Endothelial cell of umbilical vein (primary cell): ENCODE results near the gene MARF1. TPM values are rescaled to one million over a fixed set of nuclear protein-coding genes. Genes with fewer than 3 reads are reported as not detected.

Experiments
- BruUV-seq: library from RNA; stranded (reverse); fragments of 400-500 nt; replicated peaks from 2 replicates; lab custom pipeline; 2021; lab: Mats Ljungman, UMichigan
- CTCF ChIA-PET: fragments of 300-600, 350-600 bp; sonication (Branson Sonifier 250); formaldehyde crosslinking; loops from one replicate; lab custom pipeline; 2021; ENCODE audit warnings: antibody characterized with exemption, inconsistent platforms; lab: Charles Lee
- POLR2A ChIA-PET: fragments of 300-600, 350-600 bp; sonication (Branson Sonifier 250); formaldehyde crosslinking; loops from one replicate; lab custom pipeline; 2021; ENCODE audit warnings: antibody characterized with exemption, inconsistent platforms; lab: Charles Lee
- DNase-seq: peaks from one replicate; pipeline ENCODE4 v3.0.0-alpha.2; 2011; ENCODE audit warnings: low read depth, low spot score
- FAIRE-seq: peaks from 2 replicates; lab custom pipeline; 2011; peaks lifted over from hg19 to GRCh38; lab: Jason Lieb, UNC
- H2AFZ ChIP-seq: 2 replicates; pipeline ENCODE4 v1.6.0; 2012; ENCODE audit warnings: low read depth, low read length, control low read depth, inconsistent platforms
- H3K27ac ChIP-seq: 2 replicates; pipeline ENCODE4 v1.5.1; 2011; ENCODE audit warnings: low read depth, mild to moderate bottlenecking, control low read depth, low read length, moderate library complexity; ENCODE audit not compliant: insufficient read depth
- H3K27me3 ChIP-seq, 2 experiments: 2 replicates each; pipeline versions ENCODE4 v1.6.0 to v1.6.1; 2011; ENCODE audit warnings: low read length in 2 of 2, mixed read lengths in 1 of 2; ENCODE audit not compliant: control insufficient read depth in 2 of 2, insufficient read depth in 2 of 2
- H3K36me3 ChIP-seq, 2 experiments: 2 replicates in 1 of 2; 3 replicates in 1 of 2; pipeline ENCODE4 v1.5.1; 2011; ENCODE audit warnings: low read length in 2 of 2, mild to moderate bottlenecking in 1 of 2, moderate library complexity in 1 of 2; ENCODE audit not compliant: control insufficient read depth in 2 of 2, insufficient read depth in 2 of 2; ENCODE audit errors: extremely low read depth in 1 of 2
- H3K4me1 ChIP-seq: 3 replicates; pipeline ENCODE4 v1.5.1; 2011; ENCODE audit warnings: mild to moderate bottlenecking, low read length; ENCODE audit not compliant: control insufficient read depth, insufficient read depth; ENCODE audit errors: extremely low read depth
- H3K4me2 ChIP-seq: 2 replicates; pipeline ENCODE4 v1.6.1; 2011; ENCODE audit warnings: low read length, control low read depth, mixed read lengths; ENCODE audit not compliant: insufficient read depth
- H3K4me3 ChIP-seq, 3 experiments: fragments of 200-600 bp in 1 of 3; sonication (generic), shearing (Covaris generic) in 1 of 3; replicated peaks in 1 of 3; 2 replicates each; pipeline ENCODE4 v1.5.1; 2011 to 2016; ENCODE audit warnings: control low read depth in 3 of 3, low read length in 3 of 3, mild to moderate bottlenecking in 2 of 3, inconsistent platforms in 1 of 3, low read depth in 1 of 3, moderate library complexity in 1 of 3; ENCODE audit not compliant: insufficient read depth in 1 of 3
- H3K79me2 ChIP-seq: 2 replicates; pipeline ENCODE4 v1.6.0; 2012; ENCODE audit warnings: low read length, inconsistent platforms; ENCODE audit not compliant: control insufficient read depth, insufficient read depth
- H3K9ac ChIP-seq: replicated peaks from 2 replicates; pipeline ENCODE3; 2011; ENCODE audit warnings: low read length, control low read depth; ENCODE audit not compliant: insufficient read depth; ENCODE audit errors: extremely low read depth
- H3K9me1 ChIP-seq: replicated peaks from 3 replicates; pipeline ENCODE4 v1.6.0; 2011; ENCODE audit warnings: mild to moderate bottlenecking, low read length; ENCODE audit not compliant: control insufficient read depth, insufficient read depth; ENCODE audit errors: extremely low read depth
- H3K9me3 ChIP-seq: replicated peaks from 2 replicates; pipeline ENCODE4 v1.5.1; 2012; ENCODE audit warnings: low read length, inconsistent platforms; ENCODE audit not compliant: control insufficient read depth, insufficient read depth
- H4K20me1 ChIP-seq: replicated peaks from 2 replicates; pipeline ENCODE3; 2011; ENCODE audit warnings: mild to moderate bottlenecking, low read length; ENCODE audit not compliant: control insufficient read depth, insufficient read depth; ENCODE audit errors: extremely low read depth
- CTCF ChIP-seq, 2 donors: IDR thresholded peaks; 1 replicate in 1 of 2; 2 replicates in 1 of 2; pipeline ENCODE4 v1.5.1; 2011; ENCODE audit warnings: low read length in 2 of 2, mild to moderate bottlenecking in 2 of 2, moderate library complexity in 2 of 2, control low read depth in 1 of 2, inconsistent platforms in 1 of 2, low read depth in 1 of 2; ENCODE audit not compliant: insufficient read depth in 1 of 2; ENCODE audit errors: extremely low read depth in 1 of 2
- EZH2 ChIP-seq: IDR thresholded peaks from 2 replicates; pipeline ENCODE4 v1.6.1; 2012; ENCODE audit warnings: borderline replicate concordance, low read depth, mild to moderate bottlenecking, moderate library complexity, low read length, inconsistent platforms; ENCODE audit not compliant: severe bottlenecking
- FOS ChIP-seq: IDR thresholded peaks from 2 replicates; pipeline ENCODE4 v1.6.1; 2011; ENCODE audit warnings: mild to moderate bottlenecking, low read length, moderate library complexity, borderline replicate concordance; ENCODE audit not compliant: insufficient read depth
- GATA2 ChIP-seq: IDR thresholded peaks from 2 replicates; pipeline ENCODE4 v1.7.0; 2011; ENCODE audit warnings: low read depth, mild to moderate bottlenecking, moderate library complexity, mixed read lengths, low read length; ENCODE audit not compliant: insufficient read length, insufficient read depth
- JUN ChIP-seq: IDR thresholded peaks from 2 replicates; pipeline ENCODE4 v1.6.1; 2011; ENCODE audit warnings: borderline replicate concordance, low read depth; ENCODE audit not compliant: insufficient read length, insufficient read depth
- MAX ChIP-seq: IDR thresholded peaks from 2 replicates; pipeline ENCODE4 v1.6.1; 2011; ENCODE audit not compliant: insufficient read depth, insufficient read length
- MYC ChIP-seq: IDR thresholded peaks from one replicate; pipeline ENCODE4 v1.6.1; 2011; ENCODE audit warnings: mild to moderate bottlenecking, low read depth, low read length
- POLR2A ChIP-seq: IDR thresholded peaks from 2 replicates; pipeline ENCODE4 v1.6.1; 2012; ENCODE audit warnings: low read depth, mild to moderate bottlenecking, control low read depth, low read length
- POLR2AphosphoS5 ChIP-seq: IDR thresholded peaks from 2 replicates; pipeline ENCODE4 v1.6.1; 2012; ENCODE audit warnings: low read depth, mild to moderate bottlenecking, control low read depth, low read length, moderate library complexity; ENCODE audit not compliant: insufficient read depth
- dilution Hi-C: fragments of 300-500 bp; cut with MboI; formaldehyde crosslinking; loops from one replicate; pipeline ENCODE4 v1.15.0; 2019; ENCODE audit warnings: low sequenced_read_pairs; ENCODE audit not compliant: extremely low pct_ligation_motif_present
- intact Hi-C: fragments of 100-400 bp; cut with micrococcal nuclease; formaldehyde crosslinking; loops from one replicate; pipeline ENCODE4 v1.10.0; 2022
- microRNA counts: library from miRNA; unstranded; fragments of <30 nt; microRNA quantifications from one replicate; lab custom pipeline; 2016
- polyA plus RNA-seq, 4 experiments: library from polyadenylated mRNA; depleted of rRNA in 3 of 4; stranded (reverse) in 3 of 4; unstranded in 1 of 4; fragments of >200 nt; gene quantifications; 2 replicates each; pipeline versions ENCODE4 v1.2.1 to v1.2.3, GENCODE V29; 2011 to 2012; ENCODE audit warnings: missing spikeins in 1 of 4
- total RNA-seq: library from RNA; stranded (reverse); gene quantifications from 2 replicates; pipeline ENCODE4 v1.2.3, GENCODE V29; 2021

Gene MARF1
- total and polyA plus RNA-seq, 2 donors (not counting 3 experiments of a cell fraction or from before 2014, with no cell fraction given): 14.6 to 58.5 TPM

- intact Hi-C loops (no loop called here), dilution Hi-C loops (no loop called here)
- Histone ChIP-seq H2AFZ (no peak overlapping the region), H3K36me3 (no peaks in the 10 kb centered on the region), H3K4me2 (no peak overlapping the region), H3K79me2 (no peaks in the 10 kb centered on the region), H3K4me3 (no peak overlapping the region), H3K27ac (no peak overlapping the region), H4K20me1 (no peaks in the 10 kb centered on the region), H3K9ac (no peak overlapping the region), H3K4me1 (no peaks in the 10 kb centered on the region), H3K27me3 (no peaks in the 10 kb centered on the region), H3K9me1 (no peaks in the 10 kb centered on the region), H3K9me3 (no peaks in the 10 kb centered on the region)
- DNase-seq: no peak
- CTCF ChIA-PET: no interaction called here
- no peak for TF ChIP-seq JUN
- TF ChIP-seq CTCF (IDR thresholded peaks at IDR 0.05; ENCODE audit: extremely low read depth in 1 of 2, insufficient read depth in 1 of 2, low read depth in 1 of 2, low read length in 2 of 2): no peak
- no peak for TF ChIP-seq POLR2A
- TF ChIP-seq EZH2: no peak
- no peak for TF ChIP-seq FOS
- no peak for TF ChIP-seq MAX
- no peak for TF ChIP-seq POLR2AphosphoS5
- TF ChIP-seq MYC: no peak
- TF ChIP-seq GATA2: no peak
- POLR2A ChIA-PET: interaction anchor here (0.6 kb wide), 1 partner anchor 175 kb away, joined by 3 read pairs; no protein-coding TSS in a partner anchor
- no TSS peak for BruUV-seq
- FAIRE-seq: no peak
These were observed 98.5 kb downstream of the MARF1 start for GRCh38 chr16:15544405-15544804.

MicroRNAs within 50 kb of the gene (microRNA counts, 767-probe panel; counts per million panel counts)
- 723 counts per million, percentile 96 among the panel's probes with 10 or more counts for microRNA hsa-miR-484 (lab: Ali Mortazavi, UCI)

Other genes with a start within 250 kb of the MARF1 start
- gene MPV17L, start 247.4 kb downstream of the MARF1 start, total RNA-seq: 0.22 and 0.32 TPM in 2 replicates
- gene MPV17L, start 247.4 kb downstream of the MARF1 start, polyA plus RNA-seq: 0.06 and 0.18 TPM in 2 replicates
- 14.1 and 27.2 TPM in 2 replicates for gene BMERB1, start 208.6 kb downstream of the MARF1 start, total RNA-seq
- gene BMERB1, start 208.6 kb downstream of the MARF1 start, polyA plus RNA-seq: 17.4 and 18.6 TPM in 2 replicates
- gene NDE1, start 7.1 kb upstream of the MARF1 start, total RNA-seq: 89.1 and 90.2 TPM in 2 replicates
- gene NDE1, start 7.1 kb upstream of the MARF1 start, polyA plus RNA-seq: 26.3 and 28.0 TPM in 2 replicates
- not detected in 2 replicates for gene MYH11, start 213.9 kb upstream of the MARF1 start, total RNA-seq
- gene MYH11, start 213.9 kb upstream of the MARF1 start, polyA plus RNA-seq: not detected in 2 replicates
- 28.0 and 30.5 TPM in 2 replicates for gene CEP20, start 245.4 kb upstream of the MARF1 start, total RNA-seq
- 7.7 and 9.5 TPM in 2 replicates for gene CEP20, start 245.4 kb upstream of the MARF1 start, polyA plus RNA-seq